ENCODE data around the gene PRKCH.
A peak's percentile ranks its signal among the peaks of the same experiment; 100 is the strongest.
"Not testable (repeated sequence)": the region's sequence is repeated elsewhere in the genome, so short reads cannot be mapped to it uniquely, and the experiment has no call there.

Gene PRKCH

DNA sequence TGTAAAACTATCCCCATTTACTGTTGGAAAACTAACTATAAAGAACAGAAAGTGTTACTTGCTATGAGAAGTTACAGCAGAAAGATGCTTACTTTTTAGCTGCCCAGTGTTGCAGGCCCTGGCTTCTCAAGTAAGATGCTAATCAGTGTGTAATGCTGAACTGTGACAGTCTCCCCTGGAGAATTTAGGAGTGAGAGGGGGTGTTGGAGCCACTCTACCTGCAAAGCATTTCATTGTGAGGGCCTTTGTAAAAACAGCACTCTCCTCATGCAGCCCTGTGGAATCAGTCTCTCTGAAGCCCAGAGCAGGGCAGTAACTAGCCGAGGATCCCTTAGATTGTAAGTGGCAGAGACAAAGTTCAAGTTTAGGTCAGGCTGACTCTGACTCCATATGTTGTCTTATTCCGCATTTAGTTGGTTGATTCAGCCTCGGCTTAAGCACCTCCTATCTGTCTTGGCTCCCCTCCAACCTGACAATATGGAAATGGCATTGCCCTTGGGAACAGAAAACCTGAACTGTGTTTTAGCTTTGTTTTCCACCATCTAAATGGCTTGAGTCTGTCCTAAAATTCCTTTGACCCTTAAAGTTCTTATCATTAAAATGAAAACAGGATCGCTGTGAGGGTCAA, 141.3 kb downstream of the PRKCH start:
- DNase-seq: peak; percentile 88

DNA sequence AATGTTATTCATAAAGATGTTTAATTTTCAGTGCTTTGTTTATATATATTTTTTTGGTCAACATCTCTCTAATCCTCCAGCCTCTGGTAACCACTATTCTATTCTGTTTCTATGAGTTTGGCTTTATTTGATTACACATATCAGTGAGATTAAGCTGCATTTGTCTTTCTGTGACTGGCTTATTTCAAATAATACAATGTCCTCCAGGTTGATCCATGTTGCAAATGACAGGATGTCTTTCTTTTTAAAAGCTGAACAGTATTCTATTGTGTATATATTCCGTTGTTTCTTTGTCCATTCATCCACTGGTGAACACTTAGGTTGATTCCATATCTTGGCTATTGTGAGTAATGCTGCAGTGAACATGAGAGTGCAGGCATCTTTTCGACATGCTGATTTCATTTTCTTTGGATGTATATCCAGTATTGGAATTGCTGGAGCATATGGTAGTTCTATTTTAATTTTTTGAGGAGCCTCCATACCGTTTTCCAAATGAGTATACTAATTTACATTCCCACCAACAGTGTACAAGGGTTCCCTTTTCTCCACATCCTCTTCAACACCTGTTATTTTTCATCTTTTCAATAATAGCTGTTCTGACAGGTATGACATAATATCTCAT, 142.4 kb downstream of the PRKCH start:
- no peak for DNase-seq

DNA sequence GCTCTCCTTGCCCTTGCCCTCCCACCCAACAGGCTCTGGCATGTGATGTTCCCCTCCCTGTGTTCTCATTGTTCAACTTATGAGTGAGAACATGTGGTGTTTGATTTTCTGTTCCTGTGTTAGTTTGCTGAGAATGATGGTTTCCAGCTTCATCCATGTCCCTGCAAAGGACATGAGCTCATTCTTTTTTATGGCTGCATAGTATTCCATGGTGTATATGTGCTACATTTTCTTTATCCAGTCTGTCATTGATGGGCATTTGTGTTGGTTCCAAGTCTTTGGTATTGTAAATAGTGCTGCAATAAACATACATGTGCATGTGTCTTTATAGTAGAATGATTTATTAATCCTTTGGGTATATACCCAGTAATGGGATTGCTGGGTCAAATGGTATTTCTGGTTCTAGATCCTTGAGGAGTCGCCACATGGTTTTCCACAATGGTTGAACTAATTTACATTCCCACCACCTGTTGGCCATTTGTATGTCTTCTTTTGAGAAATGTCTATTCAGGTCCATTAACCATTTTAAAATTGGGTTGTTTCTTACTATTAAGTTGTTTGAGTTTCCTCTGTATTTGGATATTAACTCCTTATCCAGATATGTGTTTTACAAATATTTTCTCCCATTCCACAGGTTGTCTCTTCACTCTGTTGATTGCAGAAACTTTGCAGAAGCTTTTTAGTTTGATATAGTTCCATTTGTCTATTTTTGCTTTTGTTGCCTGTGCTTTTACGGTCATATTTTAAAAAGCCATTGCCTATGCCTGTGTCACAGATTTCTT, 143.4 kb downstream of the PRKCH start:
- not testable (repeated sequence) for DNase-seq

DNA sequence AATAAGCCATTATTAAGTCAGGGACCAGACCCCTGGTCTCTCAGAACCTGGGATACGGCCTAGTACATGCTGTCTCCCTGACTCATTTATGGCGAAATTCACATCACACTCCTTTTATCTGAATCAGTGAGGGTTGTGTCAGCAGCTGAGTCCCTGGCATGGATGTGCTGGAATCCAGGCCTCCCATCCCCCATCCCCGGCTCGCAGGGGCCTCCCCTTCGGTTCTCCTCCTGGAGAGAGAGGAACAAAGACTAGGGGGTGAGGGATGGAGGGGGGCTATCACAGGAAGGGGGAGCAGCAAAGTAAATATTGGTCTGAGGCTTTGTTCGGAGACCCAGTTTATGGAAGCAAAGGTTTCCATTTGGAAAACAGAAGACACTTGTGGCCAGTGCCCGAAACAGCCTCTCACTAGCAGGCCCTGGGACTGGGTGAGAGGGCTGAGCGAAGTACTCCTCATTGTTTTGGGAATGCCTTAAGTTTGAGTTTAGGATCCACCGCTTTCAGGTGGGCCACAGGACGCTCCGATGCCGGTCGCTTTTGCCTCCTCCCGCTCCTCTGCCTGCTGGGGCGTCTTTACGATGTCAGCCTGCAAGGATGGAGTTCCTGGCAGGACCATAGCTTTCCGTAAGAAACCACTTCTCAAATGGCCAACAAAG, 145.0 kb downstream of the PRKCH start:
- DNase-seq: no peak

DNA sequence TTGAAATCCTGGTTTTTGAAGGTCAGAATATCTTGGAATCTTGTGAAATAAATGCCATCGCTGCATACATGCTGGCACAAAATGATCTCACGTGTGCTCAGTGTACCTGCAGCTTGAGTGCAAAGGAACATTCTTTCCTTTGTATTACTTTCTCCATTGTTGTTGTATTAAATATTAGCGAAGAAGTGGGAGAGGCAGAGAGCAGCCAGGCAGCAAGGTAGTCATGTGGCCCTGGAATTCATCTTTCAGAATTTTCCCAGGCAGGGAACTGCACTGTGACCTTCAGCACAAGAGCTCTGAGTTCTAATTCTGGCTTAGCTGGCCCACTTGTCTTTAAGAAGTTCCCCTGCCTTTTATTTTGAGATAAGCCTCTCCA, 145.5 kb downstream of the PRKCH start:
- DNase-seq: no peak

DNA sequence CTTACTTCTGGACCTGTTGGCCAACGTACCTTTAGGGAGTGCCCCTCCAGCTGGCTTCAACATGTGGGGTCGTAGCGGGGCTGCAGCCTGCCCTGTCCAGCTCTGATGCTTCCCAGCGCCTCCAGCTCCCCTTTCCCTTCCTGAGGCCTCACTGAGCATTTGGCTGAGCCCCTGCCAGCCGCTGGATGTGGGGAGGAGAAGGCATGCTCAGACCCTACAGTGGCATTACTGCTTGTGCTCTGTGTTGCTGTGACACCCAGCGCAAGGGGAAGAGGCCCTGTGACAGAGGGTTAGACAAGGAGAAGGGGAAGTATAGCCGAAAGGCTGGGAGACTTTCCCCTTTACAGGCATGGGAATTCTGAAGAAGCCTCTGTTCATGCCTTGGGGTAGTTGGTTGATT, 145.9 kb downstream of the PRKCH start:
- DNase-seq: no peak

DNA sequence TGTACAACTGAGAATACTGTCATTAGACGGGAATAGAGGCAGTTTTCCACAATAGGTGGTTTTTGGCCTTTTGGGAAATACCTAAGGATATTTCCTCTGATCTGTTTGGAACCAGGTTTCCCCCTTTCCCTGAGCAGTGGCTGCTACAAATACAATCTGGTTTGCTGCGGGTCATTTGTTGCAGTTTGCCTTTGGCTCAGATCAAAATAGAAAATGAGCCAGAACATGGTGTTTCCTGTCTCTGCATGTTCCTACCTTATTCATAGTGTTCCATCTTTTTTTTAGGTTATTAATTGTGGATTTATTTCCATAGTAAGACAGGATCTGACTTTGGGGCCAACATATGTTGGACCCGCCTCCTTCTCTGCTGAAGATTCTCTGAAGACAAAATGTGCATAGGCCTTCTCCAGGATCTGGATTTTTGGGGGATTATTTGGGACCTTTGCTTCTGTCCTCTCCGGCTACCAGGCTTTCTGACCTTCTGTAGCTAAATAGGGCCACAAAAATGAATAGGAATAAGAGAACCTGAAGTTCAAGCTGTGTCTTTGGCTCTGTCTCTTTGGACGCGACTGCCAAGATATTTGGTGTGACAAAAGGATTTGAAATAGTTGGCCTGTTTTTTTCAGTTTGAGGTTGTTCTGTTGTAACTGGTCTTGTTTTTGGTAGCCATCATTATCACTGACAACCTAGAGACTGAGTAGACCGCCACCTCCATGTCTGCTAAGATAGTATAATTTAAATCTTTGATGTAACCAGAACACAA, 146.9 kb downstream of the PRKCH start:
- no peak for DNase-seq

DNA sequence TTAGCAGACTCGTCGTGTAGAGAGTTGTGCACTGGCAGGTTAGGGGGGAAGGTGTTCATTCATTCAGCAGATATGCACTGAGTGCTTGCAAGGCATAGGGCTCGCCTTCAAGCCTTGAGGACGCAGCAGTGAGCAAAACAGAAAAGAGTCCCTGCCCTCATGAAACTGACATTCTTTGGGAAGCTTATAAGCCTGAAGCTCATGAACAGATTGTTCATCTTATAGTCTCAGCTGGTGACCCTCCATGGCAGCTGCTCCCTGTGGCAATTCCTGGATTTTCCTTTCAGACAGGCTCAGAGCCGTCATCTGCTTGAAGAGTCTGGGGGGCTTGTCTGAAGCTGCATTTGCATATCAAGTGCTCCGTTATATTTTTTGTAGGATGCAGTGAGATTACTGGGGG, 148.4 kb downstream of the PRKCH start:
- peak; percentile 58 for DNase-seq

DNA sequence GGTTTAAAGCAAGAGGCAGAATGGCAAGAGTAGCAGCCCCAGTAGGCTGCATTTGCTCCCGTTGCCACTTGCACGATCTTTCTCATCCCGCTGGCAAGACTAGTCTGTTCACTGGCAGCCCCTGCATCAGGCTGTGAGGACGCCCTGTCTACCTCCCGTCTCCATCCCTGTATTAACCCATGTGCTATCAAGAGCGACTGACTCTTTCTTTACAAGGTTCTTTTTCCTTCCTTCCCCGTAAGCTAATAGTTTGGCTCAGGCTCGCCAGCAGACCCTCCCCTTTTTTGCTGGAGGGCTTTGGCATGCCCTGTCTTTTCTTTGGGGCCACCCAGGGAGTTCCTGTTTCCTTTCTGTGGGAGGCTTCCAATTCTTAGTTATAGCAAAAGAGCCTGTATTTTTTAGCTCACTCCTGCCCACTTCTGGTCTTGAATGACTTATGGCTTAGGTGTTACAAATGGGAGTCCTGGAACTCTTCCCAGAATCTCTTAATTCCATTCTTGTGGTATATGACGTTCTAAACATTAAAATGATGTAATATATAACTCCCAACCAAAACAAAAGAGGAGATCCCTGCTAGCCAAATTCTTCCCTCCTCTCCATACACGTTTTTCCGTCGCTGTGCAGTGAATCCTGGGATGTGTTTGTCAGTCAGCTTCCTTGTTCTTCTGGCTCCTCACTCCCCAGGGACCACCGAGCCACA, 149.0 kb downstream of the PRKCH start:
- peak; percentile 15 for DNase-seq

DNA sequence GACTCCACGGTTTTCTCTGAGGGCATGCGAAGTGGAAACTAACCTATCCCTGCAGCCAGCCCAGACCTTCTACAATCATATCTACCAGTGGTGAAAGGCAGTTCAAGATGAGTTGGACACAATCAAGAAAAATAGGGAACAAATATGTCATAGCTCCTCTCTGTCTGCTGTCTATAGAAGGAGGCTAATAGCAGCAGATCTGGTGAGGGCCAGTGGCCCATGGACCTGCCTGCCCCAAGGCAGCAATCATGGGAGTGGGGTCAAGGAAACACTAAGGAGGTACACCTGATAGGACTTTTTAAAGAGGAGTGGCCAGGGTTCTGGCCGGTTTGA, 149.5 kb downstream of the PRKCH start:
- no peak for DNase-seq

DNA sequence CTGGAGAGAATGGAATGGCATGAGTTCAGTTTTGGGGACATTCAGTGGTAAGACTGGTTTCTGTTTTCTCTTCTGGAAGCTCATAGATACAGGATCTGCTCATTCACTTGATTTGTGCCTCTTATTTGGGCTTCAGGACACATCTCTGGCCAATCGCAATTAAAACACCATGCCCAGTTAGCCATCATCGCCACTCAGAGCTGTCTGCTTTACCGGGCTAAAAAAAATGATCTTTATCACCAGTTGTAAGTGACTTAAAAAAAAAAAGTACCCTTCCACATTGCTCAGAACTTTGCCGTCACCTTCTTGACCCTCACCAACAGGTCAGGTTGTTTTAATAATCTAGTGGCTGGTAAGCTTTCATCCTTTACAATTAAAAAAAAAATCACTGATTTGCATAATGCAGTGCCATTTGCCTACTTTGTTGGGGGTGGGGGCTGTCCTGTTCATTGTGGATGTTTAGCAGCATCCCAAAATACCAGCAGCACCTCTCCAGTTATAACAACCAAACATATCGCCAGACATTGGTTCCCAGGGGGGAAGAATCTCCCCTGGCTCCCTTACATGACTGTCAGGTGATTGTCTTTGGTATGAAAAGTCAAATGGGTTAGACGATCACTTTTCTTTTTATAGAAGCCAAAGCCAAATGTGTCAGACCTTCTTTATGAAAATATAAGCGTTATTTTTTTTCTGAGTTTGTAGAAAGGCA, 150.1 kb downstream of the PRKCH start:
- no peak for DNase-seq

DNA sequence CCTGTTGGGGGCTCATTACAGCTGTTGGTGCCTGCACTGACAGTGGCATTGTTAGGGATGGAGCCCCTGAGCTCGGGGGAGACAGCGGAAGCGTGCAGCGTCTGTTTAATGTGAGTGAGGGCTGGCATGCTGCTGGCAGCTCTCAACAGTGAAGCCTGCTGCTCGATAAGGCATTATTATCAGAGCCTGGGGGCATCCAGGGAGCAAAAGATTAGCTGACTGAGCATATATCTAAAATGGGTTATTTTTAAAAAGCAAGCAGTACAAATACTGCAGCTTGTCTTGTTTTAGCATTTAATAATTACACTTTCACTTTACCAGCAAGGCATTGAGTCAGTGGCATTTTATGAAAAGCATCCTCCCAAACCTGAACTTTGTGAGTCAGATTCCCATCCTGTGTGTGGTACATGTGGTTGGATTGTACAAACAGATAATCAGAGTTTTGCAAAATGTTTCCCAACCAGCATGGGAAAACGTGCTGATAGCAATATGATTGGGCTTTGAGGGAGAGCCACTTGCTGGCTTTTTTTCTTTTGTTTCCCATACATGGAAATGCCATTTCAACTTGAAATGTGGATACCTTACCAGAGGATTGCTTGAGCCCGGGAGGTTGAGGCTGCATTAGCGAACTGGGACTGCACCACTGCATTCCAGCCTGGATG, 150.8 kb downstream of the PRKCH start:
- no peak for DNase-seq

DNA sequence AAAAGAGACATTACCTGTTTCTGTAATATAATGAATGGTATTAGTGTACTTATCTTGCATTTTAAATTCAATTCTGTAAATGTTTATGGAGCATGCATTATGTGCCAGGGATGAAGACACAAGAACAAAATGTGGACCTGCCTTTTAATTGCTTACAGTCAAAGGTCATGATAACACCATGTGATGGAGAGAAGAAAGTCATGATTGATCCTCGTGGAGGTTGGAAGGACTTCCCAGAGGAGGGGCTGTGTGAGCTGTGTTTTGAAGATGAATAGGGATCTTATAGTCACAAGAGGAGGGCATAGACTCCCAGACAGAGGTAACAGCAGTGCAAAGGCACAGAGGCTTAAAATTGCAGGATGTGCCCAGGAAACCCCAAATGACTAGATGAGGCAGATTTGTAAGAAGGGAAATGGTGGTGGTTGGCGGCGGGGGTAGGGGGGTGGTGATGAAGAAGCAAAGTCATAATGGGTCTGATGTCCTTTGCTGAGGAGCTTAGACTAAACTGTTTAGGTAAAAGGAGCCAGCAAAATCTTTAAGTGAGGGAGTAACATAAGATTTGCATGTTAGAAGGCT, 151.5 kb downstream of the PRKCH start:
- no peak for DNase-seq

DNA sequence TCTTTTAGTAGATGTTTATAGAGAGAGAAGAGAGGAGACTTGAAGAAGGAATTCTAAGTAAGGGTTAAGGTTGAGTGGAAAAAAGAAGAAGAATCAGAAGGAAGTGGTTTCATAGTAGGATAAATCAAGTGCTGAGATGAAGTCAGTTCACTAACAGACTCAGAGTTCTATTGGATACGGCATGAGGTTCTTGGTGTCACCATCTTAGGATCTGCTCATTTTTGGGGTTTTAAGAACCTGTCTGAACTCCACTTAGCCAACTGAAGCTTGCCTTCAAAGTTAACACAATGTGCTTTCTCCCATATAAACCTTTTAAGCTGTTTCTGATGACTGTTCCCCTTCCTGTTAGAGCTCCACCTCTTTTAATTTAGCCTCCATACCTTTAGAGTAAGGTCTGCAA, 152.6 kb downstream of the PRKCH start:
- no peak for DNase-seq

DNA sequence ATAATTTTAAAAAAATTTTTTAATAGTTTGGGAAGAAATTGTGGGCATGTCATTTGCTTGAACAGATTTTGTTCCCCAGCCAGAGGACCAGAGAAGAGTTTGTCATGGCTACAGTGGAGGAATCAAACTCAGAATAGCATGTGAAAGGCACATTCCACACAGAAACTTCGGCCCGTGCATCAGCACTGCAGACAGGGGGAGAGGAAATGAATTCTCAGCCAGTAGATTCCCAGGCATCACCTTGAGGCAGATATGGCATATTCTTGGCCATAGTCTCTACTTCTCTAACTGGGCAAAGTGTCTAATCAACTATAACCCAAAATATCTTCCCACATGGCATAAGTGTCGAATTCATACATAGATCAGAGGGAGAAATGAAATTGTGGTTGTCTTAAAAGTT, 153.3 kb downstream of the PRKCH start:
- DNase-seq: no peak

DNA sequence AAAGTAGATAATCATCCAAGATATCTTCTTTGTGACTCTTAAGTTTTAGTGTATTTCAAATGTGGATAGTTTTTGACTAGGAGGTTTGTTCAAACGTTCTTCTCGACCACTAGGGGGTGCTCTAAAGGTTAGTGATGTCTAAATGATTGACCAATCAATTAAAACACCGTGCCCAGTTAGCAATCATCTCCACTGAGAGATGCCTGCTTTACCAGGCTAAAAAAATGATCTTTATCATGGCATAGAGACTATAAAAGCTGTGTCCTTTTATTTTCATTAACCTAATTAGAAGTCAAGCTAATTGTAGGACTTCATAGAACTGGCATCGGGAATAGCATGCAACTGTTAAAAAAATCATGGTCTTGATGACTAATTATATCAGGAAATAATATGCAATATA, 153.9 kb downstream of the PRKCH start:
- DNase-seq: peak; percentile 79

DNA sequence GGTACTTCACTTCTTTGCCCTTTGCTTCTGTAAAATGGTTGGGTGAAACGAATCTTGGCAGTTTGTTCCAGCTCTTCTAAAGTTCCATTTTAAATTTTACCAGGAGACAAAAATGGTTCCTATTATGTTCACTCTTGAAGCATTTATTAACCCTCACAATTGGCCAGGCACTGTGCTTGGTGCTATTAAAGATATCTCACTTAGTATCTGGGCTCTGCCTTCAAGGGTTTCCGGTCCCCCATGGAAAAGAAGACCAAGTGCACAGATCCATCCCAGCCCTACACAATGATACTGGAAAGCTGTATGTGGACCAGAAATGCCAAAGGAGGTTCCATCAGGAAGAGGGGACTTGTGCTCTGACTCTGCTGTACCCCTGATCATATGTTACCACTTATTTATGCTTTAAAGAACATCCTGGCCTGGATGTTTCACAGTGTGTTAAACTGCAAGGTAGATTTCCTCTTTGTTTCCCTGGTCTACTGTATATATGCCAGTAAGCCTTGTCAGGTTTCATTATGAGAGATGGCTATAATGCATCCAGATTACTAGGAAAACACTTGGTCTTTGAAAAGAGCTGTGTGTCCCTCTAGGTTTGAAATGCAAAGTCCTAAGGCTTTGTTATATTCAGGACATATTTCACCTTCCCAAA, 154.8 kb downstream of the PRKCH start:
- no peak for DNase-seq

DNA sequence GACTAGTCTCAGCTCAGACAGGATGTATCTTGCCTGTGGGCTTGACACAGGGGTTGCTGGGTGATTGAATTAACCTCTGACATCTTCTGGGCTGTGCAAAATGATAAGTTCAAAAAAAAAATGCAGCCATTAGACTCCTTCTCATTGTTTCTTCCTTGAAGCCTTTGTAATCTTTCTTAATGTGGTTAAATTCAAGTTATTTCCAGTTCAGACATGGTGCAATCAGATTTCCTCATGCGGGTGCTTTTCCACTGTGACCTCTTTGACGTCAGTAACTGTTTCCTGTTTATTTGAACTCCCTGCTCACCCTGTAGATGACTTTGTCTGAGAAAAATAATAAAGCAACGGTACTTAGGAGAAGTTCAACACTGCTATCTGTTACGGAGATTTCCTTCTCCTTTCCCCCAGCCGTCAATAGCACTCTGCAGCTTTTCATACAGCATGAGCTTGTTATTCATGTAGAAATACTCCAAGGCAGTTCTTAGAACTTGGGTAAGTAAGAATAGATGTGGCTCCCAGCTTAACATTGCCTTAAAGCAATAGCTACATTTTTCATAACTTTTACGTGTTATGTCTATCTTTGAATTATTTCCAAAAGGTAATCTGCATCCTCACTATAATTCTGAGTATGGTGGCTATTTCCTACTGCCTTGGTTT, 155.5 kb downstream of the PRKCH start:
- no peak for DNase-seq

DNA sequence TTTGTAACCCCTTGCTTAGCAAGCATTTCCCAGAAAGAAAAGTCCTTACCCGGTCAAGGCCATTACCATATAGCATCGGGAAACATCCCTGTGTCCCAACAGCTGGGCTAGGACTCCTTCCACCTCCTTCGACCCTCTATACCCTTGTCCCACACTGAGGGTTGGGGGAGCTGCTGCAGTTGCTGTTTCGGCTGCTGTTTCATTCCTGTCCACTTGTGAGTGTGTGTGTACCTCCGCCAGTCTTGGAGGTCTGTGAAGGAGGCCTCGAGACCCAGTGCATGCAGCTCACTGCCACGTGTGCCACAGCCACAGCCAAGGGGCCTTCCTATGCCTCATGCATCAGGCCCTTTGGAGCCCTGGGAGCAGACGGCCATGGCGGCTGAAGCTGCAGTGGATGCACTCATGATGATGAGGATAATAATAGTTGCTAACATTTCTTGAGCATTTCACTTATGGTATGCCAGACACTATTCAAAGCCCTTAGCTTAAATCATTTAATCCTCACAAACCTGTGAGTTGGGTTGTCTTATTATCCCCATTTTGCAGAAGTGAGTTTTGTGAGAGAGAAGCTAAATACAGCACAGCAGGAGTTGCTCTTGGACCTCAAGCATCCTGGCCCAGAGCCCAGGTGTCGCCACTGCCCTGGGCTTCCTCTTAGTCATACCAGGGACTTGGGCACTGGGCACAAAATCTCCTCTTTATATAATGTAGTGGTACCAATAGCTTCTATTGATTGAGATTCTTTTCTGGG, 156.5 kb downstream of the PRKCH start:
- DNase-seq: no peak
